ENCODE data around the gene ME1.

GRCh38 chr6:83413068-83413467 is 17.8 kb downstream of the ME1 start:
- TF ChIP-seq CTCF (conservative IDR thresholded peaks at IDR 0.05 in 1 of 2, IDR thresholded peaks at IDR 0.05 in 1 of 2; ENCODE audit: extremely low read depth in 1 of 2, insufficient read depth in 1 of 2, low read depth in 1 of 2, low read length in 2 of 2) (no peak), EZH2 (IDR thresholded peaks at IDR 0.05; ENCODE audit: borderline replicate concordance, low read length) (no peak)

Measured in mammary epithelial cell (primary cell).